ENCODE data around the gene MRPL55. TPM values are rescaled to one million over a fixed set of nuclear protein-coding genes. Genes with fewer than 3 reads are reported as not detected.

MRPL55 gene
- total and polyA plus RNA-seq, 4 donors: 37.2 to 90.4 (median 71.0) TPM

- under 1% methylated on average over 87 of the region's 87 CpGs for WGBS (ENCODE audit: insufficient coverage)
- peak; percentile 87 to 98 (median 91) for DNase-seq (ENCODE audit: low read depth in 4 of 6, low spot score in 6 of 6)
- peak within 1 kb of the TSS; percentile 87 for H3K4me3 ChIP-seq (ENCODE audit: low read depth, low read length)
- H3K9me3 ChIP-seq (ENCODE audit: control insufficient read depth, insufficient read depth, low read length): no peaks in the 10 kb centered on the region
- H3K4me1 ChIP-seq (ENCODE audit: control insufficient read depth, insufficient read depth, low read length): peaks cover 37% of the 10 kb centered on the region
- H3K27ac ChIP-seq (ENCODE audit: low read depth, low read length): peak within 1 kb of the TSS; percentile 80
- H3K27me3 ChIP-seq (ENCODE audit: control insufficient read depth, insufficient read depth, low read length): no peaks in the 10 kb centered on the region
- no peaks in the 10 kb centered on the region for H3K36me3 ChIP-seq (ENCODE audit: control insufficient read depth, insufficient read depth, low read length)
These were observed 26.7 kb downstream of the MRPL55 start, which contains the start of gene ARF1 for GRCh38 chr1:228082214-228082917. TSS of gene ARF1 (plus strand) at chr1:228082708. CDS start at chr1:228097115, 14,407 bp downstream.

DNA sequence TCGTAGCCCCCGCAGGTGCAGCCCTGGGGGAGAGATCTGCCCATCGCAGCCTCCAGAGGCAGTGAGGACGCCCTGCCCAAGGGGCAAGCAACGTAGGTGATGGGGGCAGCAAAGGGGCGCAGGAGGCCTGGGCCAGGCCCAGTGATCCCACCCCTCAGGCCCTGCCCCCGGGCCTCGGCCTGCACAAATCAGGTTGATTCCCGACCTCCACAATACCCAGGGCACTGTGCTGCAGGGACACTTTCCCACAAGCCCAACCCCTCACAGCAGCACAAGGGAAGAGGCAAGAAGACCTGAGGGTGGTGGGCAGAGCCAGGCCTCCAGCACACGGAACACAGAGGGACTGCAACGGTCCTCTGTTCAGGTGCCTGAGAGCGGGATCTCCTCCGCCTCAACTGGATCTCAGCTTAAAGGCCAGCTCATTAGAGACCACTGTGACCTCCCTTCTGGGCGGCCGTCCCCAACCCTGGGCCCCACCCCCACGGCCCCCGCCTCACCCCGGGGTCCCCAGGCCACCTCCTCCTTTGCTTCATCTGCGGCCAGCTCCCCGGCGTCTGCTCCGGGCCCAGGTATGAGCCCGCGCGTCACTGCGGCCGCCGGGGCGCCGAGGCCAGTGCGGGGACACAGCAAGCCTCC, 27.4 kb downstream of the MRPL55 start:
- DNase-seq (ENCODE audit: low read depth in 4 of 6, low spot score in 6 of 6): peak in 1 of 6 donors; percentile 17
- 10% methylated on average over 29 of the region's 31 CpGs for WGBS (ENCODE audit: insufficient coverage)
- Histone ChIP-seq H3K4me3 (ENCODE audit: low read depth, low read length) (peak overlapping the region; percentile 87), H3K36me3 (ENCODE audit: control insufficient read depth, insufficient read depth, low read length) (no peaks in the 10 kb centered on the region), H3K27me3 (ENCODE audit: control insufficient read depth, insufficient read depth, low read length) (no peaks in the 10 kb centered on the region), H3K4me1 (ENCODE audit: control insufficient read depth, insufficient read depth, low read length) (peaks cover 37% of the 10 kb centered on the region), H3K27ac (ENCODE audit: low read depth, low read length) (no peak overlapping the region), H3K9me3 (ENCODE audit: control insufficient read depth, insufficient read depth, low read length) (no peaks in the 10 kb centered on the region)

DNA sequence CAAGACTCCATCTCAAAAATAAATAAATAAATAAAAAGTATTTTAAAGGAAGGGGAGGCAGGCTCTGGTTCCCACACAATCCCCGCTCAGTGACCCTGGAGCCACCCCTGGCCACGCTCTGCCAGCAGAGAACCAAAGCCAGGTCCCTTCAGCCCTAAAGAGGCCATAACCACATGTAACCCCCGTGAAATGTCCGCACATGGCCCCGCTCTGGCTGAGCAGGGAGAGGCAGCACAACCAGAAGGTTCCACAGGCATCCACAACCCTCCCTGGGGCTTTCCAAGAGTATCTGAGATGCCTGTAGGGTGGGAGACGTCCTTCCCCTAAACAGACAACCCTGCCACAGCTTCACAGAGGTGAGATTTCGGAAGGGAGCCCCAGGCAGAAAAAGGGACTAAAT, 28.0 kb downstream of the MRPL55 start:
- 80% methylated on average over 5 of the region's 7 CpGs for WGBS (ENCODE audit: insufficient coverage)
- Histone ChIP-seq H3K27me3 (ENCODE audit: control insufficient read depth, insufficient read depth, low read length) (no peaks in the 10 kb centered on the region), H3K9me3 (ENCODE audit: control insufficient read depth, insufficient read depth, low read length) (no peaks in the 10 kb centered on the region), H3K4me3 (ENCODE audit: low read depth, low read length) (peak overlapping the region; percentile 87), H3K27ac (ENCODE audit: low read depth, low read length) (no peak overlapping the region), H3K36me3 (ENCODE audit: control insufficient read depth, insufficient read depth, low read length) (no peaks in the 10 kb centered on the region), H3K4me1 (ENCODE audit: control insufficient read depth, insufficient read depth, low read length) (peaks cover 37% of the 10 kb centered on the region)
- no peak for DNase-seq (ENCODE audit: low read depth in 4 of 6, low spot score in 6 of 6)

DNA sequence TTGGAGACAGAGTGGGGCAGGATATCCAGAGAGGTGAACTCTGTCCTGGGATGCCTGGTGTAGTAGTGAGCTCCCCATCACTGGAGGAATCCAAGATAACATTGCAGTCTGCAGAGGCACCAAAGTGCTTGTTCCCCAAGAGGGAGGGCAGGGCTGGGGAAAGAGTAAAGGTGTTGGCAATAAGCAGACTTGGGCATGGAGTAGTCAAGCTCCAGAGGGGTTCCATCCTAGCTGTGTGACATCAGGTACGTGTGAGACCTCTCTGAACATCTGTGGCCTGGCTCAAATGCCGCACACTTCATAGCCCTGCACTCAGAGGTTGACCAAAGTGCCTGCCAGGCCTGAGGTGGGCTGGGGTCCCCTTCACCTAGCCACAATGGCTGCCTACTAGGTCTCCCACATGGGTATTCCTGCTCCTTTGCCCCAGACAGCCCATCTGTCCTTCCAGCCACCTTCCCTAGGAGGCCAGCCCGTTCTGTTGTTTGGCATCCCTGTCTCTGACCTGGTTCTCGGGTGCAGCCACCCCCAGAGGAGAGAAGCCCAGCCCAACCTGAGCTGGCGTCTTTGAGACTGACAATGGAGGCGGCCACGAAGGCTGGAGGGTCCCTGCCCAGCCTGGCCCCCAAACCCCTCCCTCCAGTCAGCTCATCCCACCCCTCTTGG, 29.4 kb downstream of the MRPL55 start:
- 82% methylated on average over 7 of the region's 7 CpGs for WGBS (ENCODE audit: insufficient coverage)
- Histone ChIP-seq H3K36me3 (ENCODE audit: control insufficient read depth, insufficient read depth, low read length) (no peaks in the 10 kb centered on the region), H3K4me1 (ENCODE audit: control insufficient read depth, insufficient read depth, low read length) (peaks cover 24% of the 10 kb centered on the region), H3K4me3 (ENCODE audit: low read depth, low read length) (no peak overlapping the region), H3K9me3 (ENCODE audit: control insufficient read depth, insufficient read depth, low read length) (no peaks in the 10 kb centered on the region), H3K27ac (ENCODE audit: low read depth, low read length) (no peak overlapping the region), H3K27me3 (ENCODE audit: control insufficient read depth, insufficient read depth, low read length) (no peaks in the 10 kb centered on the region)
- DNase-seq (ENCODE audit: low read depth in 4 of 6, low spot score in 6 of 6): no peak

GRCh38 chr1:228079013-228079412, 30.1 kb downstream of the MRPL55 start:
- WGBS (ENCODE audit: insufficient coverage): 88% methylated on average over 5 of the region's 7 CpGs
- no peak for DNase-seq (ENCODE audit: low read depth in 4 of 6, low spot score in 6 of 6)

DNA sequence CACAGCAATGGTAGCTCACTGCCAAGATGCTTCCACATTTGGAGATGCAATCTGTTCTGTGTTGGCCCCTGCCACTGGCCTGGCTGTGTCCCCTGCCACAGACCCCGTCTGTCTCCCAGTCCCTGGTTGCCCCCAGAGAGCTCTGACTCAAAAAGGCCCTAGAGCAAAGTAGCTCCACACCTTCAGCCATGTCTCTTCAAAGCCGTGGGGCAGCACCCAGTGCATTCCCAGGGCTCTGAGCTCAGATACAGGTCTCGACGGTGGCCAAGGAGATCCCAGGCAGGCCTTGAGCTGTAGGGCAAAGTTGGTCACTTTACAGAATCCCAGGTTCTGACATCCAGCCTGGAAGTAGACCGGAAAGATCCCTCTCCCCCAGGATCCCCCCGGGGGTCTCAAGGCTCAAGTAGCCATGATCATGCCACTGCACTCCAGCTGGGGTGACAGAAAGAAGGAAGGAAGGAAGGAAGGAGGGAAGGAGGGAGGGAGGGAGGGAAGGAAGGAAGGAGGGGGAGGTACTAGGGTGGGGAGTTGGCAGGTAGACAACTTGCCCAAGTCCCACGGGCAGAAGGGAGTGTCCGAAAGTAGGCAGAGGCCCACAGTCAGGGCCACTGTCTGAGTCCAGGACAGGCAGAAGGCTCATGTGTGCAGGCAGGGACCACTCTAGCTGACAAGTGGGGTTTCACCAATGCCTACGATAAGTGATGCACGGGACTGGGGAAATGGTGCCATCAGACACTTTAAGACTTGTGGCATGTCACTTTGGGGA, 31.4 kb downstream of the MRPL55 start:
- no peak for DNase-seq (ENCODE audit: low read depth in 4 of 6, low spot score in 6 of 6)
- Histone ChIP-seq H3K9me3 (ENCODE audit: control insufficient read depth, insufficient read depth, low read length) (no peaks in the 10 kb centered on the region), H3K36me3 (ENCODE audit: control insufficient read depth, insufficient read depth, low read length) (no peaks in the 10 kb centered on the region), H3K27me3 (ENCODE audit: control insufficient read depth, insufficient read depth, low read length) (no peaks in the 10 kb centered on the region), H3K4me3 (ENCODE audit: low read depth, low read length) (no peak overlapping the region), H3K4me1 (ENCODE audit: control insufficient read depth, insufficient read depth, low read length) (peaks cover 20% of the 10 kb centered on the region), H3K27ac (ENCODE audit: low read depth, low read length) (no peak overlapping the region)
- 72% methylated on average over 8 of the region's 10 CpGs for WGBS (ENCODE audit: insufficient coverage)

More at GRCh38 chr1:228079013-228079412, 30.1 kb downstream of the MRPL55 start:
- Histone ChIP-seq H3K27ac (ENCODE audit: low read depth, low read length) (no peak overlapping the region), H3K27me3 (ENCODE audit: control insufficient read depth, insufficient read depth, low read length) (no peaks in the 10 kb centered on the region), H3K36me3 (ENCODE audit: control insufficient read depth, insufficient read depth, low read length) (no peaks in the 10 kb centered on the region), H3K4me3 (ENCODE audit: low read depth, low read length) (no peak overlapping the region), H3K9me3 (ENCODE audit: control insufficient read depth, insufficient read depth, low read length) (no peaks in the 10 kb centered on the region), H3K4me1 (ENCODE audit: control insufficient read depth, insufficient read depth, low read length) (peaks cover 21% of the 10 kb centered on the region)

- no peaks in the 10 kb centered on the region for H3K9me3 ChIP-seq (ENCODE audit: control insufficient read depth, insufficient read depth, low read length)
- H3K4me3 ChIP-seq (ENCODE audit: low read depth, low read length): no peak overlapping the region
- 70% methylated on average over 8 of the region's 9 CpGs for WGBS (ENCODE audit: insufficient coverage)
- DNase-seq (ENCODE audit: low read depth in 4 of 6, low spot score in 6 of 6): no peak
- H3K4me1 ChIP-seq (ENCODE audit: control insufficient read depth, insufficient read depth, low read length): peaks cover 20% of the 10 kb centered on the region
- H3K27ac ChIP-seq (ENCODE audit: low read depth, low read length): no peak overlapping the region
- H3K27me3 ChIP-seq (ENCODE audit: control insufficient read depth, insufficient read depth, low read length): no peaks in the 10 kb centered on the region
- no peaks in the 10 kb centered on the region for H3K36me3 ChIP-seq (ENCODE audit: control insufficient read depth, insufficient read depth, low read length)
These were observed 32.2 kb downstream of the MRPL55 start for GRCh38 chr1:228076796-228077430.

DNA sequence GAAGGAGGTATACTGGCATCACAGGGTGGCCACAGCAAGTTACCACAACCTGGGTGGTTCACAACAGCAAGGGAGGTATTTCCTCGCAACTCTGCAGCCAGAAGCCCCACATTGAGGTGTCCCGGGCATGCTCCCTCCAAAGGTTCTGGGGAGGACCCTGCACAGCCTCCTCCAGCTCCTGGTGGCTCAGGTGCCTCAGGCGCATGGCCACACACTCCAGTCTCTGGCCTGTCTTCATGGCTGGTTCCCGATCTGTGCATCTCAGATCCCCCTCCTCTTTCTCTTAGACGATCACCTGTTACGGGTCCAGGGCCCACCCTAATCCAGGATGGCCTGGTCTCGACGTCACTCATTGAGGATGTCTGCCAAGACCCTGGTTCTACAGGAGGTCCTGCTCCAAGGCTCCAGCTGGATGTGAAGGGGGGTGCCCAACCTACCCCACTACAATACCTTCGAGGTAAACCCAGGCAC, 33.3 kb downstream of the MRPL55 start:
- H3K4me3 ChIP-seq (ENCODE audit: low read depth, low read length): no peak overlapping the region
- H3K27ac ChIP-seq (ENCODE audit: low read depth, low read length): no peak overlapping the region
- DNase-seq (ENCODE audit: low read depth in 4 of 6, low spot score in 6 of 6): no peak
- no peaks in the 10 kb centered on the region for H3K9me3 ChIP-seq (ENCODE audit: control insufficient read depth, insufficient read depth, low read length)
- WGBS (ENCODE audit: insufficient coverage): 88% methylated on average over 9 of the region's 9 CpGs
- peaks cover 10% of the 10 kb centered on the region for H3K4me1 ChIP-seq (ENCODE audit: control insufficient read depth, insufficient read depth, low read length)
- peaks cover 2% of the 10 kb centered on the region for H3K27me3 ChIP-seq (ENCODE audit: control insufficient read depth, insufficient read depth, low read length)
- H3K36me3 ChIP-seq (ENCODE audit: control insufficient read depth, insufficient read depth, low read length): no peaks in the 10 kb centered on the region

Data from spinal cord (tissue), 10 donors.